Astrocyte of the cerebellum (primary cell): ENCODE data around the gene TTLL9.
"Not testable (repeated sequence)": the region's sequence is repeated elsewhere in the genome, so short reads cannot be mapped to it uniquely, and the experiment has no call there.

Experiments
- DNase-seq: peaks from one replicate; pipeline ENCODE4 v3.0.0-alpha.2; 2011; ENCODE audit warnings: low read depth
- H3K4me3 ChIP-seq: 2 replicates; pipeline ENCODE4 v1.5.1; 2011; ENCODE audit warnings: mild to moderate bottlenecking, low read depth, low read length, moderate library complexity
- CTCF ChIP-seq: IDR thresholded peaks from 2 replicates; pipeline ENCODE4 v1.5.1; 2012; ENCODE audit warnings: low read length, low read depth, moderate library complexity, mild to moderate bottlenecking; ENCODE audit errors: missing control alignments
- in situ Hi-C: cut with HindIII; loops from 2 replicates; pipeline ENCODE4 v1.10.0; 2017; ENCODE audit warnings: low sequenced_read_pairs

TTLL9 gene

GRCh38 chr20:31826074-31826473, 44.4 kb upstream of the TTLL9 start:
- in situ Hi-C loops, result no loop called here
- TF ChIP-seq CTCF, result no peak
- H3K4me3 ChIP-seq, result no peak overlapping the region
- DNase-seq, result no peak

- in situ Hi-C loops, result no loop called here
Observed at GRCh38 chr20:31827059-31827458, 43.4 kb upstream of the TTLL9 start.

GRCh38 chr20:31828016-31828415, 42.4 kb upstream of the TTLL9 start:
- H3K4me3 ChIP-seq, DNase-seq, in situ Hi-C loops: not testable (repeated sequence)

More at GRCh38 chr20:31827059-31827458, 43.4 kb upstream of the TTLL9 start:
- TF ChIP-seq CTCF, result no peak
- H3K4me3 ChIP-seq, result no peak overlapping the region
- no peak for DNase-seq

GRCh38 chr20:31829731-31830130, 40.7 kb upstream of the TTLL9 start:
- TF ChIP-seq CTCF, result no peak
- DNase-seq, result no peak
- H3K4me3 ChIP-seq, result no peak overlapping the region
- in situ Hi-C loops, result no loop called here

- no peak overlapping the region for H3K4me3 ChIP-seq
- TF ChIP-seq CTCF, result no peak
- in situ Hi-C loops, result no loop called here
- no peak for DNase-seq
Observed at GRCh38 chr20:31830406-31830981, 39.9 kb upstream of the TTLL9 start.

- no peak for TF ChIP-seq CTCF
- no peak overlapping the region for H3K4me3 ChIP-seq
- DNase-seq, result no peak
- in situ Hi-C loops, result no loop called here
Observed at GRCh38 chr20:31831211-31831610, 39.2 kb upstream of the TTLL9 start.

GRCh38 chr20:31831771-31832306, 38.6 kb upstream of the TTLL9 start:
- in situ Hi-C loops, result no loop called here
- H3K4me3 ChIP-seq, result no peak overlapping the region
- DNase-seq, result no peak
- no peak for TF ChIP-seq CTCF
